ENCODE results near the gene ZAR1.

DNA sequence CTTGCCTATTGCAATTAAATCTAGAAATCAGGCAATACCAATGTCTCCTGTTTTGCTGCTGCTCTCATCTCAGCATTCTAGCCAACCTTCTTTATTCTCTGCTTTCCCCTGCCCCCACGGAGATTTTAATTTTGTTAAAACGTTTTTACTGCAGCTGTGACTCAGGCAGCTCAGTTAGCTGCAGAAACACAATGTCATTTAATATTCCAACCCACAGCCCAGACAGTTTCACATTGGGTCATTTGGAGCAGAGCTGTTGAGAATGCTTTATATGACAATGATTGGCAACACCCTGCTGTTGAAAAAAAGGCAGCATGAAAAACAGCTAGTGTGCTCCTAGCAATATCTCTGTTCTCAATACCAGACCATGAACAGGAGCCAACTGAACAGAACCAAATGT is 19.5 kb upstream of the ZAR1 start:
- TF ChIP-seq CTCF (IDR thresholded peaks at IDR 0.05; ENCODE audit: low read length) (no peak), EZH2 (IDR thresholded peaks at IDR 0.05; ENCODE audit: borderline replicate concordance, low read length) (no peak)
